K562 (cell line): Measurements from ENCODE around the gene RFESD. TPM values are rescaled to one million over a fixed set of nuclear protein-coding genes. Genes with fewer than 3 reads are reported as not detected.

Experiments
- ARID1B ChIP-seq: fragments of 450-650 bp; IDR thresholded peaks from 2 replicates; pipeline ENCODE4 v1.6.1; 2016; ENCODE audit warnings: antibody characterized with exemption, mild to moderate bottlenecking, inconsistent platforms
- CHD2 ChIP-seq: IDR thresholded peaks from 2 replicates; pipeline ENCODE4 v1.6.1; 2011; ENCODE audit warnings: low read depth, low read length
- DACH1 ChIP-seq: fragments of 450-650 bp; IDR thresholded peaks from 2 replicates; pipeline ENCODE4 v1.6.1; 2018; ENCODE audit not compliant: partially characterized antibody
- HDAC6 ChIP-seq: IDR thresholded peaks from 2 replicates; pipeline ENCODE4 v1.6.1; 2012; ENCODE audit warnings: low read depth, mild to moderate bottlenecking, control low read depth, inconsistent platforms, low read length, moderate library complexity
- HES1 ChIP-seq: fragments of 450-650 bp; IDR thresholded peaks from 2 replicates; pipeline ENCODE4 v1.6.1; 2016; ENCODE audit warnings: low read depth, mild to moderate bottlenecking, moderate library complexity
- HIVEP1 ChIP-seq: fragments of 250-450 bp; sonication (Bioruptor Pico); IDR thresholded peaks from 2 replicates; pipeline ENCODE4 v1.4.0; 2020; ENCODE audit warnings: mild to moderate bottlenecking
- JUND ChIP-seq, 2 experiments: IDR thresholded peaks; 2 replicates in 1 of 2; 3 replicates in 1 of 2; pipeline ENCODE4 v1.6.1; 2011; ENCODE audit warnings: borderline replicate concordance in 2 of 2, low read depth in 2 of 2, low read length in 2 of 2, improper control_type of control experiment in 1 of 2, missing biosample characterization in 1 of 2, missing genetic modification characterization in 1 of 2, missing genetic modification reagents in 1 of 2
- MITF ChIP-seq: IDR thresholded peaks from 2 replicates; pipeline ENCODE4 v1.6.1; 2014; ENCODE audit warnings: antibody characterized with exemption
- NR4A1 ChIP-seq, 2 experiments: fragments of 250-450 bp in 1 of 2; fragments of 450-650 bp in 1 of 2; sonication (Bioruptor Pico) in 1 of 2; IDR thresholded peaks; 2 replicates each; pipeline versions ENCODE4 v1.4.0 to v1.6.1; 2016 to 2020; ENCODE audit warnings: mild to moderate bottlenecking in 2 of 2, missing compliant biosample characterization in 1 of 2, missing genetic modification characterization in 1 of 2, moderate library complexity in 1 of 2
- PCBP1 ChIP-seq: fragments of 200-400 bp; formaldehyde crosslinking; IDR thresholded peaks from 2 replicates; pipeline ENCODE4 v1.6.1; 2018; ENCODE audit warnings: mild to moderate bottlenecking, low read depth, low read length; ENCODE audit not compliant: poor library complexity, severe bottlenecking
- PKNOX1 ChIP-seq: fragments of 450-650 bp; IDR thresholded peaks from 2 replicates; pipeline ENCODE4 v1.6.1; 2016
- POU5F1 ChIP-seq: fragments of 150-350 bp; IDR thresholded peaks from 2 replicates; pipeline ENCODE4 v1.6.1; 2014; ENCODE audit warnings: borderline replicate concordance, low read length, low read depth, mild to moderate bottlenecking; ENCODE audit not compliant: partially characterized antibody
- SMAD4 ChIP-seq: fragments of 250-450 bp; sonication (Bioruptor Pico); conservative IDR thresholded peaks from 2 replicates; pipeline ENCODE4 v1.8.0; 2021; ENCODE audit warnings: inconsistent platforms, mild to moderate bottlenecking, moderate library complexity
- SMARCE1 ChIP-seq: fragments of 450-650 bp; IDR thresholded peaks from 2 replicates; pipeline ENCODE4 v1.7.1; 2016; ENCODE audit warnings: mild to moderate bottlenecking
- TARDBP ChIP-seq: fragments of 450-650 bp; IDR thresholded peaks from 2 replicates; pipeline ENCODE4 v1.6.1; 2016
- TFAP4 ChIP-seq: sonication (generic); formaldehyde crosslinking; IDR thresholded peaks from 2 replicates; pipeline ENCODE4 v1.8.0; 2022; ENCODE audit warnings: missing genetic modification reagents, mild to moderate bottlenecking, moderate library complexity, borderline replicate concordance
- THAP12 ChIP-seq: fragments of 250-450 bp; sonication (Bioruptor Pico); IDR thresholded peaks from 2 replicates; pipeline ENCODE4 v1.9.0; 2021; ENCODE audit warnings: mild to moderate bottlenecking, inconsistent platforms
- U2AF2 ChIP-seq: fragments of 200-400 bp; formaldehyde crosslinking; optimal IDR thresholded peaks from 2 replicates; pipeline ENCODE3; 2017; ENCODE audit warnings: low read depth, mild to moderate bottlenecking, low read length
- ZNF445 ChIP-seq: fragments of 250-450 bp; sonication (Bioruptor Pico); IDR thresholded peaks from 2 replicates; pipeline ENCODE4 v1.4.0; 2020; ENCODE audit warnings: low read depth, mild to moderate bottlenecking, moderate library complexity
- ZNF584 ChIP-seq: fragments of 200-800 bp; sonication (Bioruptor generic); IDR thresholded peaks from 2 replicates; pipeline ENCODE4 v1.6.1; 2016; ENCODE audit warnings: low read depth, mild to moderate bottlenecking, missing genetic modification characterization, missing compliant biosample characterization
- polyA plus RNA-seq, 8 experiments: library from polyadenylated mRNA; depleted of rRNA in 4 of 8; stranded (reverse) in 5 of 8; unstranded in 3 of 8; fragments of >200 nt; fragmentation: Nextera tagmentation in 2 of 8; fragmentation: Illumina TruSeq in 1 of 8; extraction: Ambion mirVana in 2 of 8; extraction: Trizol in 1 of 8; gene quantifications; 2 replicates each; pipeline versions ENCODE4 v1.2.1 to v1.2.3, GENCODE V29; 2011 to 2014; ENCODE audit warnings: inconsistent platforms in 1 of 8, missing spikeins in 1 of 8
- total RNA-seq, 7 experiments: library from RNA; depleted of rRNA in 6 of 7; stranded (reverse); fragments of >200 nt in 6 of 7; fragmentation: Illumina TruSeq in 2 of 7; extraction: Trizol in 2 of 7; gene quantifications; 2 replicates each; pipeline versions ENCODE4 v1.2.1 to v1.2.3, GENCODE V29; 2011 to 2021; ENCODE audit warnings: low replicate concordance in 1 of 7

Gene RFESD
- total and polyA plus RNA-seq, 9 of the 15 experiments (the other 6 are each of a cell fraction or from before 2014, with no cell fraction given): 62.3 to 600 (median 140) TPM

GRCh38 chr5:95697781-95698681, 51.5 kb downstream of the RFESD start (continued):
- TF ChIP-seq JUND (IDR thresholded peaks at IDR 0.05; ENCODE audit: borderline replicate concordance, low read depth, low read length): no peak
- TF ChIP-seq JUND (tag; IDR thresholded peaks at IDR 0.05; ENCODE audit: borderline replicate concordance, low read depth, low read length): 0 out of 3 replicates have a peak, but pooled peaks have one; percentile 41
- no peak for TF ChIP-seq HES1
- no peak for TF ChIP-seq ZNF584
- no peak for TF ChIP-seq U2AF2
- TF ChIP-seq NR4A1 (CRISPR knock-in tag; IDR thresholded peaks at IDR 0.05): no peak
- TF ChIP-seq NR4A1 (tag; IDR thresholded peaks at IDR 0.05): no peak
- no peak for TF ChIP-seq POU5F1
- TF ChIP-seq HDAC6: no peak
- TF ChIP-seq SMARCE1: peak; percentile 68
- 0 out of 2 replicates have a peak, but pooled peaks have one; percentile 38 for TF ChIP-seq ARID1B
- no peak for TF ChIP-seq ZNF445 (CRISPR knock-in tag)
- TF ChIP-seq THAP12 (CRISPR knock-in tag): no peak
- TF ChIP-seq TFAP4 (CRISPR knock-in tag): no peak
- 0 out of 2 replicates have a peak, but pooled peaks have one; percentile 33 for TF ChIP-seq SMAD4 (CRISPR knock-in tag)
- TF ChIP-seq DACH1: no peak
- no peak for TF ChIP-seq CHD2
- TF ChIP-seq PKNOX1: peak; percentile 47; the same call in 1 of the 2 replicates
- TF ChIP-seq HIVEP1 (CRISPR knock-in tag): no peak
- 0 out of 2 replicates have a peak, but pooled peaks have one; percentile 21 for TF ChIP-seq TARDBP
- no peak for TF ChIP-seq PCBP1
- TF ChIP-seq MITF: no peak
